Kidney (tissue), 14 donors: ENCODE results near the gene FARP2. TPM values are rescaled to one million over a fixed set of nuclear protein-coding genes. Genes with fewer than 3 reads are reported as not detected.

Experiments
- DNase-seq, 5 donors: peaks; one replicate each; pipeline ENCODE4 v3.0.0-alpha.2; 2013 to 2020
- FAIRE-seq: peaks from 2 replicates; lab custom pipeline; 2012; peaks lifted over from hg19 to GRCh38; lab: Jason Lieb, UNC
- H3K27ac ChIP-seq, 2 donors: one replicate each; pipeline ENCODE4 v1.7.0; 2013; ENCODE audit warnings: low read depth in 2 of 2, low read length in 2 of 2, inconsistent platforms in 1 of 2
- H3K27me3 ChIP-seq: one replicate; pipeline ENCODE4 v1.7.1; 2013; ENCODE audit warnings: low read length, inconsistent platforms; ENCODE audit not compliant: control insufficient read depth, insufficient read depth
- H3K36me3 ChIP-seq, 3 donors: one replicate each; pipeline versions ENCODE4 v1.7.0 to v1.7.1; 2013; ENCODE audit warnings: low read length in 3 of 3, control low read depth in 1 of 3, inconsistent platforms in 1 of 3; ENCODE audit not compliant: insufficient read depth in 3 of 3, control insufficient read depth in 2 of 3
- H3K4me1 ChIP-seq, 3 donors: one replicate each; pipeline versions ENCODE4 v1.7.0 to v1.7.1; 2013; ENCODE audit warnings: low read length in 3 of 3, inconsistent platforms in 1 of 3, low read depth in 1 of 3; ENCODE audit not compliant: control insufficient read depth in 2 of 3, insufficient read depth in 2 of 3
- H3K4me3 ChIP-seq, 3 donors: one replicate each; pipeline versions ENCODE4 v1.7.0 to v1.8.1; 2013; ENCODE audit warnings: low read length in 3 of 3, control low read depth in 1 of 3, inconsistent platforms in 1 of 3
- H3K9ac ChIP-seq, 3 donors: one replicate each; pipeline versions ENCODE4 v1.7.0 to v1.7.1; 2013; ENCODE audit warnings: low read length in 3 of 3, control low read depth in 1 of 3, inconsistent platforms in 1 of 3
- H3K9me3 ChIP-seq, 3 donors: one replicate each; pipeline versions ENCODE4 v1.7.0 to v1.7.1; 2013; ENCODE audit warnings: low read length in 3 of 3, control low read depth in 1 of 3, inconsistent platforms in 1 of 3; ENCODE audit not compliant: control insufficient read depth in 2 of 3, insufficient read depth in 1 of 3
- intact Hi-C: fragments of 100-400 bp; cut with DNase I; formaldehyde crosslinking; loops from one replicate; pipeline ENCODE4 v1.11.1; 2022
- polyA plus RNA-seq: library from polyadenylated mRNA; stranded (reverse); fragments of 350-450 nt; fragmentation: Illumina TruSeq; extraction: RNeasy Lipid Tissue Mini Kit (QIAGEN cat#74804); gene quantifications from one replicate; pipeline ENCODE4 v1.2.3, GENCODE V29; 2014; ENCODE audit warnings: low read depth, low replicate concordance; ENCODE audit not compliant: insufficient read depth
- total RNA-seq: library from RNA; stranded (reverse); fragmentation: NEBNext Ultra II Directional; extraction: Animal tissue kit (Norgen Biotek cat#: 25700); gene quantifications from one replicate; pipeline ENCODE4 v1.2.1, GENCODE V29; 2021
- TF ChIP-seq, protein P1 (sequence below): IDR thresholded peaks from 3 replicates; pipeline ENCODE4 v1.5.1; 2012; ENCODE audit warnings: mild to moderate bottlenecking, moderate library complexity, borderline replicate concordance; ENCODE audit not compliant: insufficient read depth; ENCODE audit errors: extremely low read depth
- donor health status: control.
- donor health status: control.
- donor health status: control.
- donor health status: control.
- donor health status: control.
- donor health status: DM: yes; HTN: yes; CAD: no.
- donor health status: Normal renal cell carcinoma (clear cell type).

The FARP2 gene
- total and polyA plus RNA-seq, 2 donors from 2014 or later, result 20.3 to 50.5 TPM

- FAIRE-seq, result no peak
- Histone ChIP-seq H3K4me3 (no peak overlapping the region), H3K27ac (no peak overlapping the region), H3K9me3 (no peaks in the 10 kb centered on the region), H3K9ac (no peak overlapping the region), H3K36me3 (peaks cover 0 to 6% (median 2%) of the 10 kb centered on the region in 3 donors), H3K27me3 (no peaks in the 10 kb centered on the region), H3K4me1 (no peaks in the 10 kb centered on the region)
- DNase-seq, result no peak
- TF ChIP-seq, protein P1, sequence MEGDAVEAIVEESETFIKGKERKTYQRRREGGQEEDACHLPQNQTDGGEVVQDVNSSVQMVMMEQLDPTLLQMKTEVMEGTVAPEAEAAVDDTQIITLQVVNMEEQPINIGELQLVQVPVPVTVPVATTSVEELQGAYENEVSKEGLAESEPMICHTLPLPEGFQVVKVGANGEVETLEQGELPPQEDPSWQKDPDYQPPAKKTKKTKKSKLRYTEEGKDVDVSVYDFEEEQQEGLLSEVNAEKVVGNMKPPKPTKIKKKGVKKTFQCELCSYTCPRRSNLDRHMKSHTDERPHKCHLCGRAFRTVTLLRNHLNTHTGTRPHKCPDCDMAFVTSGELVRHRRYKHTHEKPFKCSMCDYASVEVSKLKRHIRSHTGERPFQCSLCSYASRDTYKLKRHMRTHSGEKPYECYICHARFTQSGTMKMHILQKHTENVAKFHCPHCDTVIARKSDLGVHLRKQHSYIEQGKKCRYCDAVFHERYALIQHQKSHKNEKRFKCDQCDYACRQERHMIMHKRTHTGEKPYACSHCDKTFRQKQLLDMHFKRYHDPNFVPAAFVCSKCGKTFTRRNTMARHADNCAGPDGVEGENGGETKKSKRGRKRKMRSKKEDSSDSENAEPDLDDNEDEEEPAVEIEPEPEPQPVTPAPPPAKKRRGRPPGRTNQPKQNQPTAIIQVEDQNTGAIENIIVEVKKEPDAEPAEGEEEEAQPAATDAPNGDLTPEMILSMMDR, result no peak
- intact Hi-C loops, result no loop called here
Measured at GRCh38 chr2:241481687-241482086, 125.6 kb downstream of the FARP2 start.

- TF ChIP-seq, protein P1, result no peak
Measured at GRCh38 chr2:241482126-241482955, 126.3 kb downstream of the FARP2 start.

DNA sequence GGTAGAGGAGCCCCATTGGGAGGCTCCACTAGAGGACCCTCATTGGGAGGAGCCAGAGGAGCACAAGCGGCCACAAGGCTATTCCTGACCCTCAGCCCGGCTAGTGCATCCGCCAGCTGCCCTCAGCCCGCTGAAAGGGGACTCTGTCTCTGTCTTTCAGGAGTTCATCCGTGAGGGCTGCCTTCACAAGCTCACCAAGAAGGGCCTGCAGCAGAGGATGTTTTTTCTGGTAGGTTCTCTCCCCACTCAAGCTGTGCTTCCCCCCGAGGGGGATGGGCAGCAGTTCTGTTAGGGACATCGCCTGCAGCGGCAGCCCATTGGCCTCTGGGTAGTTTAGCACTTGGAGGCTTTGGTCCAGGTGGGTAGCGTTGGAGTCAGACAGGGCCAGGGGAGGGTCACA lies 127.2 kb downstream of the FARP2 start:
- no peaks in the 10 kb centered on the region for H3K4me1 ChIP-seq
- H3K36me3 ChIP-seq, result peaks cover 0 to 5% (median 0%) of the 10 kb centered on the region in 3 donors
- no peaks in the 10 kb centered on the region for H3K27me3 ChIP-seq
- no peak overlapping the region for H3K4me3 ChIP-seq
- no peak overlapping the region for H3K27ac ChIP-seq
- H3K9me3 ChIP-seq, result no peaks in the 10 kb centered on the region
- TF ChIP-seq, protein P1, result no peak
- FAIRE-seq (no peak), DNase-seq (no peak)
- intact Hi-C loops, result no loop called here
- H3K9ac ChIP-seq, result no peak overlapping the region

More at GRCh38 chr2:241482126-241482955, 126.3 kb downstream of the FARP2 start:
- Histone ChIP-seq H3K9ac (no peak overlapping the region), H3K27me3 (no peaks in the 10 kb centered on the region), H3K27ac (no peak overlapping the region), H3K4me3 (no peak overlapping the region), H3K9me3 (no peaks in the 10 kb centered on the region), H3K36me3 (peaks cover 0 to 6% (median 1%) of the 10 kb centered on the region in 3 donors), H3K4me1 (no peaks in the 10 kb centered on the region)
- intact Hi-C loops, result no loop called here
- DNase-seq (no peak), FAIRE-seq (no peak)
